GM12878 (cell line): Measurements from ENCODE around the gene CD101. TPM values are rescaled to one million over a fixed set of nuclear protein-coding genes. Genes with fewer than 3 reads are reported as not detected.

Experiments
- BRCA1 ChIP-seq: IDR thresholded peaks from 2 replicates; pipeline ENCODE4 v1.6.1; 2011; ENCODE audit warnings: low read depth, low read length, improper control_type of control experiment
- GABPA ChIP-seq: IDR thresholded peaks from 2 replicates; pipeline ENCODE4 v1.6.1; 2014; ENCODE audit warnings: antibody characterized with exemption, low read depth, mild to moderate bottlenecking, inconsistent platforms
- IKZF2 ChIP-seq, 2 experiments: fragments of 450-650 bp; IDR thresholded peaks; 2 replicates each; pipeline ENCODE4 v1.6.1; 2017; ENCODE audit warnings: mild to moderate bottlenecking in 2 of 2, moderate library complexity in 2 of 2
- KDM1A ChIP-seq: fragments of 200-600 bp; sonication (generic); IDR thresholded peaks from 2 replicates; pipeline ENCODE4 v1.6.1; 2016; ENCODE audit warnings: borderline replicate concordance
- MEF2A ChIP-seq: IDR thresholded peaks from 2 replicates; pipeline ENCODE4 v1.6.1; 2011; ENCODE audit warnings: low read depth, mild to moderate bottlenecking, low read length, moderate library complexity; ENCODE audit not compliant: insufficient read depth
- MXI1 ChIP-seq: fragments of 150-350 bp; IDR thresholded peaks from 2 replicates; pipeline ENCODE4 v1.6.1; 2011; ENCODE audit warnings: low read depth, mild to moderate bottlenecking, inconsistent platforms, low read length, improper control_type of control experiment
- NR2C2 ChIP-seq: IDR thresholded peaks from 2 replicates; pipeline ENCODE4 v1.6.1; 2011; ENCODE audit warnings: borderline replicate concordance, low read depth; ENCODE audit not compliant: control insufficient read depth, insufficient read length
- RFX5 ChIP-seq: IDR thresholded peaks from 2 replicates; pipeline ENCODE4 v1.6.1; 2011; ENCODE audit warnings: low read depth, low read length, improper control_type of control experiment
- SPI1 ChIP-seq: IDR thresholded peaks from 2 replicates; pipeline ENCODE4 v1.6.1; 2011; ENCODE audit warnings: low read depth, mild to moderate bottlenecking, low read length, moderate library complexity, borderline replicate concordance; ENCODE audit not compliant: insufficient read depth
- STAT3 ChIP-seq: IDR thresholded peaks from 2 replicates; pipeline ENCODE4 v1.6.1; 2011; ENCODE audit warnings: low read depth, low read length, improper control_type of control experiment
- WRNIP1 ChIP-seq: IDR thresholded peaks from 2 replicates; pipeline ENCODE4 v1.6.1; 2011; ENCODE audit warnings: low read depth, low read length, improper control_type of control experiment, borderline replicate concordance
- ZNF274 ChIP-seq: IDR thresholded peaks from one replicate; pipeline ENCODE4 v1.8.0; 2011; ENCODE audit not compliant: insufficient read length, insufficient read depth
- polyA plus RNA-seq, 11 experiments: library from polyadenylated mRNA; depleted of rRNA in 4 of 11; unstranded in 6 of 11; stranded (reverse) in 5 of 11; fragments of >200 nt; fragmentation: Nextera tagmentation in 4 of 11; fragmentation: Illumina TruSeq in 1 of 11; extraction: Ambion mirVana in 4 of 11; extraction: Trizol in 1 of 11; gene quantifications; 1 replicate in 1 of 11; 2 replicates in 10 of 11; pipeline versions ENCODE4 v1.2.1 to v1.2.3, GENCODE V29; 2011 to 2016; ENCODE audit warnings: inconsistent platforms in 2 of 11, missing spikeins in 2 of 11, low read depth in 1 of 11
- total RNA-seq, 4 experiments: library from RNA; depleted of rRNA in 3 of 4; stranded (reverse); fragments of >200 nt in 3 of 4; fragmentation: Illumina TruSeq in 1 of 4; extraction: Trizol in 1 of 4; gene quantifications; 2 replicates each; pipeline versions ENCODE4 v1.2.1 to v1.2.3, GENCODE V29; 2013 to 2021
- TF ChIP-seq, protein P1 (sequence below): fragments of 450-650 bp; IDR thresholded peaks from 2 replicates; pipeline ENCODE4 v1.6.1; 2016; ENCODE audit warnings: mild to moderate bottlenecking, moderate library complexity, borderline replicate concordance
- TF ChIP-seq, protein P2 (sequence below): fragments of 450-650 bp; IDR thresholded peaks from 2 replicates; pipeline ENCODE4 v1.6.1; 2017; ENCODE audit warnings: borderline replicate concordance
- TF ChIP-seq, protein P3 (sequence below): IDR thresholded peaks from 2 replicates; pipeline ENCODE4 v1.6.1; 2011; ENCODE audit warnings: low read depth, low read length, improper control_type of control experiment, borderline replicate concordance
- TF ChIP-seq, protein P4 (sequence below): fragments of 450-650 bp; IDR thresholded peaks from 2 replicates; pipeline ENCODE4 v1.6.1; 2016; ENCODE audit warnings: mild to moderate bottlenecking
- TF ChIP-seq, protein P5 (sequence below): IDR thresholded peaks from 2 replicates; pipeline ENCODE4 v1.6.1; 2012; ENCODE audit warnings: low read depth, low read length, improper control_type of control experiment
- TF ChIP-seq, protein P6 (sequence below): fragments of 450-650 bp; IDR thresholded peaks from 2 replicates; pipeline ENCODE4 v1.6.1; 2017; ENCODE audit warnings: low read depth, mild to moderate bottlenecking, moderate library complexity

Gene CD101
- total and polyA plus RNA-seq, 10 of the 15 experiments (the other 5 are each of a cell fraction or from before 2014, with no cell fraction given): 0.56 to 7.9 (median 2.9) TPM

DNA sequence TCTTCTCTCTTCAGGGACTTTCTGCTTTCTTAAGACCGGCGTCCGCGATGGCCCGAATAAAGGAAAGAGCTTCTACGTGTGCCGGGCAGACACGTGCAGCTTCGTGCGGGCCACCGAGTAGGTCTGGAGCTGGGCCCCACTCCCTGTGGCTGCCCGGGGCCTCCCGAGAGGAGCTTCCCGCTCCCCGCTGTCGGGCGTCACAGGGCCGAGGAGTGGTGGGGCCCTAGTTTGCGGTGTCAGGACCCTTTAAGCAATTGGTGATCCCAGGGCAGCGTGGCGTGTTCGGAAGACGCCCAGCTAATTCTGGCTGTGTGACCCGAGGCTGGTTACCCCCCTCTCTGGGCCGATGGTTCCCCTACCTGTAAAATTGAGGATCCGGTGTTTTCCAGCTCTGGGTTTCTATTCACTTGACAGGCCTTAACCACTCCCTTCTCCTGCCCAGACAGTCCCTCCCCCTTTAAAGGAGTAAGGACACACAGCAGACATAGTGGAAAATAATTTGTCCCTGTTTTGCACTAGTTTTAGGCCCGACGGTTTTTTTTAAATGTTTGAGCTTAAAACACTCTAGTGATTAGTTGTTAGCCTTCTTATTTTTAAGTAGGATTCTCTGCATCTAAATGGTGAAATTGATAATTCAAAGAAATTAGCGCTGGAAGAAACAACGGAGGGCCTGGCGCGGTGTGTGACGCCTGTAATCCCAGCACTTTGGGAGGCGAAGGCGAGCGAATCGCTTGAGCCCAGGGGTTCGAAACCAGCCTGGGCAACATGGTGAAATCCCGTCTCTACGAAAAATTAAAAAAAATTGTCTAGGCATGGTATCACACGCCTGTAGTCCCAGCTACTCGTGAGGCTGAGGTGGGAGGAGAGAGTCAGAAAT is 59.1 kb downstream of the CD101 start (continued):
- TF ChIP-seq, protein P1, sequence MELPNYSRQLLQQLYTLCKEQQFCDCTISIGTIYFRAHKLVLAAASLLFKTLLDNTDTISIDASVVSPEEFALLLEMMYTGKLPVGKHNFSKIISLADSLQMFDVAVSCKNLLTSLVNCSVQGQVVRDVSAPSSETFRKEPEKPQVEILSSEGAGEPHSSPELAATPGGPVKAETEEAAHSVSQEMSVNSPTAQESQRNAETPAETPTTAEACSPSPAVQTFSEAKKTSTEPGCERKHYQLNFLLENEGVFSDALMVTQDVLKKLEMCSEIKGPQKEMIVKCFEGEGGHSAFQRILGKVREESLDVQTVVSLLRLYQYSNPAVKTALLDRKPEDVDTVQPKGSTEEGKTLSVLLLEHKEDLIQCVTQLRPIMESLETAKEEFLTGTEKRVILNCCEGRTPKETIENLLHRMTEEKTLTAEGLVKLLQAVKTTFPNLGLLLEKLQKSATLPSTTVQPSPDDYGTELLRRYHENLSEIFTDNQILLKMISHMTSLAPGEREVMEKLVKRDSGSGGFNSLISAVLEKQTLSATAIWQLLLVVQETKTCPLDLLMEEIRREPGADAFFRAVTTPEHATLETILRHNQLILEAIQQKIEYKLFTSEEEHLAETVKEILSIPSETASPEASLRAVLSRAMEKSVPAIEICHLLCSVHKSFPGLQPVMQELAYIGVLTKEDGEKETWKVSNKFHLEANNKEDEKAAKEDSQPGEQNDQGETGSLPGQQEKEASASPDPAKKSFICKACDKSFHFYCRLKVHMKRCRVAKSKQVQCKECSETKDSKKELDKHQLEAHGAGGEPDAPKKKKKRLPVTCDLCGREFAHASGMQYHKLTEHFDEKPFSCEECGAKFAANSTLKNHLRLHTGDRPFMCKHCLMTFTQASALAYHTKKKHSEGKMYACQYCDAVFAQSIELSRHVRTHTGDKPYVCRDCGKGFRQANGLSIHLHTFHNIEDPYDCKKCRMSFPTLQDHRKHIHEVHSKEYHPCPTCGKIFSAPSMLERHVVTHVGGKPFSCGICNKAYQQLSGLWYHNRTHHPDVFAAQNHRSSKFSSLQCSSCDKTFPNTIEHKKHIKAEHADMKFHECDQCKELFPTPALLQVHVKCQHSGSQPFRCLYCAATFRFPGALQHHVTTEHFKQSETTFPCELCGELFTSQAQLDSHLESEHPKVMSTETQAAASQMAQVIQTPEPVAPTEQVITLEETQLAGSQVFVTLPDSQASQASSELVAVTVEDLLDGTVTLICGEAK: peak; percentile 50; the same call in 1 of the 2 replicates
- TF ChIP-seq, protein P2, sequence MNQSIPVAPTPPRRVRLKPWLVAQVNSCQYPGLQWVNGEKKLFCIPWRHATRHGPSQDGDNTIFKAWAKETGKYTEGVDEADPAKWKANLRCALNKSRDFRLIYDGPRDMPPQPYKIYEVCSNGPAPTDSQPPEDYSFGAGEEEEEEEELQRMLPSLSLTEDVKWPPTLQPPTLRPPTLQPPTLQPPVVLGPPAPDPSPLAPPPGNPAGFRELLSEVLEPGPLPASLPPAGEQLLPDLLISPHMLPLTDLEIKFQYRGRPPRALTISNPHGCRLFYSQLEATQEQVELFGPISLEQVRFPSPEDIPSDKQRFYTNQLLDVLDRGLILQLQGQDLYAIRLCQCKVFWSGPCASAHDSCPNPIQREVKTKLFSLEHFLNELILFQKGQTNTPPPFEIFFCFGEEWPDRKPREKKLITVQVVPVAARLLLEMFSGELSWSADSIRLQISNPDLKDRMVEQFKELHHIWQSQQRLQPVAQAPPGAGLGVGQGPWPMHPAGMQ: no peak
- TF ChIP-seq, protein P3, sequence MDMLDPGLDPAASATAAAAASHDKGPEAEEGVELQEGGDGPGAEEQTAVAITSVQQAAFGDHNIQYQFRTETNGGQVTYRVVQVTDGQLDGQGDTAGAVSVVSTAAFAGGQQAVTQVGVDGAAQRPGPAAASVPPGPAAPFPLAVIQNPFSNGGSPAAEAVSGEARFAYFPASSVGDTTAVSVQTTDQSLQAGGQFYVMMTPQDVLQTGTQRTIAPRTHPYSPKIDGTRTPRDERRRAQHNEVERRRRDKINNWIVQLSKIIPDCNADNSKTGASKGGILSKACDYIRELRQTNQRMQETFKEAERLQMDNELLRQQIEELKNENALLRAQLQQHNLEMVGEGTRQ: no peak
- TF ChIP-seq, protein P4, sequence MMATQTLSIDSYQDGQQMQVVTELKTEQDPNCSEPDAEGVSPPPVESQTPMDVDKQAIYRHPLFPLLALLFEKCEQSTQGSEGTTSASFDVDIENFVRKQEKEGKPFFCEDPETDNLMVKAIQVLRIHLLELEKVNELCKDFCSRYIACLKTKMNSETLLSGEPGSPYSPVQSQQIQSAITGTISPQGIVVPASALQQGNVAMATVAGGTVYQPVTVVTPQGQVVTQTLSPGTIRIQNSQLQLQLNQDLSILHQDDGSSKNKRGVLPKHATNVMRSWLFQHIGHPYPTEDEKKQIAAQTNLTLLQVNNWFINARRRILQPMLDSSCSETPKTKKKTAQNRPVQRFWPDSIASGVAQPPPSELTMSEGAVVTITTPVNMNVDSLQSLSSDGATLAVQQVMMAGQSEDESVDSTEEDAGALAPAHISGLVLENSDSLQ: peak; percentile 54
- TF ChIP-seq SPI1: no peak
- TF ChIP-seq NR2C2: no peak
- no peak for TF ChIP-seq GABPA
- TF ChIP-seq MEF2A: no peak
- no peak for TF ChIP-seq ZNF274
- no peak for TF ChIP-seq STAT3
- peak in 1 of 2 experiments; percentile 53; a peak in 3 of 4 replicates for TF ChIP-seq IKZF2 (IDR thresholded peaks at IDR 0.05)
- no peak for TF ChIP-seq WRNIP1
- TF ChIP-seq, protein P5, sequence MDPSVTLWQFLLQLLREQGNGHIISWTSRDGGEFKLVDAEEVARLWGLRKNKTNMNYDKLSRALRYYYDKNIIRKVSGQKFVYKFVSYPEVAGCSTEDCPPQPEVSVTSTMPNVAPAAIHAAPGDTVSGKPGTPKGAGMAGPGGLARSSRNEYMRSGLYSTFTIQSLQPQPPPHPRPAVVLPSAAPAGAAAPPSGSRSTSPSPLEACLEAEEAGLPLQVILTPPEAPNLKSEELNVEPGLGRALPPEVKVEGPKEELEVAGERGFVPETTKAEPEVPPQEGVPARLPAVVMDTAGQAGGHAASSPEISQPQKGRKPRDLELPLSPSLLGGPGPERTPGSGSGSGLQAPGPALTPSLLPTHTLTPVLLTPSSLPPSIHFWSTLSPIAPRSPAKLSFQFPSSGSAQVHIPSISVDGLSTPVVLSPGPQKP: no peak
- no peak for TF ChIP-seq KDM1A
- TF ChIP-seq, protein P6, sequence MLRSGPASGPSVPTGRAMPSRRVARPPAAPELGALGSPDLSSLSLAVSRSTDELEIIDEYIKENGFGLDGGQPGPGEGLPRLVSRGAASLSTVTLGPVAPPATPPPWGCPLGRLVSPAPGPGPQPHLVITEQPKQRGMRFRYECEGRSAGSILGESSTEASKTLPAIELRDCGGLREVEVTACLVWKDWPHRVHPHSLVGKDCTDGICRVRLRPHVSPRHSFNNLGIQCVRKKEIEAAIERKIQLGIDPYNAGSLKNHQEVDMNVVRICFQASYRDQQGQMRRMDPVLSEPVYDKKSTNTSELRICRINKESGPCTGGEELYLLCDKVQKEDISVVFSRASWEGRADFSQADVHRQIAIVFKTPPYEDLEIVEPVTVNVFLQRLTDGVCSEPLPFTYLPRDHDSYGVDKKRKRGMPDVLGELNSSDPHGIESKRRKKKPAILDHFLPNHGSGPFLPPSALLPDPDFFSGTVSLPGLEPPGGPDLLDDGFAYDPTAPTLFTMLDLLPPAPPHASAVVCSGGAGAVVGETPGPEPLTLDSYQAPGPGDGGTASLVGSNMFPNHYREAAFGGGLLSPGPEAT: peak; percentile 46; the same call in 1 of the 2 replicates
- no peak for TF ChIP-seq RFX5
- TF ChIP-seq MXI1: no peak; the same call in 1 of the 2 replicates
- no peak for TF ChIP-seq BRCA1
